Subcutaneous adipose tissue (tissue), 4 donors: ENCODE measurements around the gene SCGB1D2. TPM values are rescaled to one million over a fixed set of nuclear protein-coding genes. Genes with fewer than 3 reads are reported as not detected.

Source experiments
- CTCF ChIP-seq: fragments of 450-650 bp; IDR thresholded peaks from one replicate; pipeline ENCODE4 v1.5.1; 2016; ENCODE audit warnings: low read depth, mild to moderate bottlenecking, control low read depth, antibody characterized with exemption, moderate library complexity
- total RNA-seq, 4 donors: library from RNA; depleted of rRNA; stranded (reverse); fragments of >200 nt; gene quantifications; one replicate each; pipeline ENCODE4 v1.1.0, GENCODE V29; 2016

SCGB1D2 gene, protein sequence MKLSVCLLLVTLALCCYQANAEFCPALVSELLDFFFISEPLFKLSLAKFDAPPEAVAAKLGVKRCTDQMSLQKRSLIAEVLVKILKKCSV
- not detected for total RNA-seq

- no peak for TF ChIP-seq CTCF
These were observed at the start of gene SCGB1D2 for GRCh38 chr11:62242021-62242420. Gene SCGB1D2 (plus strand): TSS chr11:62242239. CDS start chr11:62242308, 69 bp downstream.

GRCh38 chr11:62193952-62194351, 48.1 kb upstream of the SCGB1D2 start:
- TF ChIP-seq CTCF = no peak

GRCh38 chr11:62195945-62196344, 46.1 kb upstream of the SCGB1D2 start:
- no peak for TF ChIP-seq CTCF

DNA sequence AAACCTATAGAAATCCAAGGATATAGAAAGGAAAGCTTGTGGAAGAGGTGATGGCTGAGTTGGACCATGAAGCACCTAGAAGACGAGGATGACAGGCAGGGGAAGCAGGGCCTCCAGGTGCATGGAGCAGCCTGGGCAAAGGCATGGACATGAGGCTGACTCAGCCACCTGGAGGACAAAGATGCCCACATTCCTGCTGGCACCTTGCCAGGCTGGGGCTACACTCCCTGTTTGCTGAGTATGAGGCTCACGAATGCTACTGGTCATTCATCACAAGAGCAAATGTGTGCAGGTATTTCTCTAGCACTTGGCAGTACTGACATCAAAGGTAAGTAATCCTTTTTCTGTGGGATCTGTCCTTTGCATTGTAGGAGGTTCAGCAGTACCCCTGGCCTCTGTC, 40.7 kb upstream of the SCGB1D2 start:
- TF ChIP-seq CTCF = no peak

GRCh38 chr11:62202910-62203309, 39.1 kb upstream of the SCGB1D2 start:
- no peak for TF ChIP-seq CTCF

GRCh38 chr11:62204430-62204829, 37.6 kb upstream of the SCGB1D2 start:
- no peak for TF ChIP-seq CTCF

GRCh38 chr11:62205441-62205840, 36.6 kb upstream of the SCGB1D2 start:
- TF ChIP-seq CTCF = no peak

DNA sequence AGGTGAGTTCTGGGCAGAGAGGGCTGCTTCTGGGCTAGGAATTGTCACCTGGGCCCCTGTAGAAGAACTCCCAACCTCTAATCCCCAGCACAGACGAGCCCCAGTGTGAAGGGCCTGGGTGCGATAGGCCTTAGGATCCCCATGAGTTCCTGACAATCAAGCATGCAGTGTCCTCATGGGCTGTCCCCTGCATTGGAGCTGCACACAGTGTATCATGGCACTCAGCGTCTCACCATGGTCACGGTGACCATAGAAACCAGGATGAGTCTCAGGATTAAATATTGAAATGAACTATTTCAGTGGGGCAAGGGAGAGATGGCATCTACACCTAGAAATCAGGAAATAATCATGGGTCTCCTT, 33.3 kb upstream of the SCGB1D2 start:
- TF ChIP-seq CTCF = no peak
